Heart left ventricle (tissue), 16 donors: ENCODE measurements around the gene XRCC6. TPM values are rescaled to one million over a fixed set of nuclear protein-coding genes. Genes with fewer than 3 reads are reported as not detected.
"Not testable (repeated sequence)": the region's sequence is repeated elsewhere in the genome, so short reads cannot be mapped to it uniquely, and the experiment has no call there.

Source experiments
- ATAC-seq, 4 donors: fragments of 200-7000 bp; cut with Tn5 transposase; one replicate each; pipeline ENCODE4 v1.9.1; 2020 to 2022; ENCODE audit warnings: moderate library complexity in 4 of 4, mild to moderate bottlenecking in 3 of 4, moderate number of reproducible peaks in 1 of 4
- DNase-seq, 5 donors: peaks; one replicate each; pipeline ENCODE4 v3.0.0-alpha.2; 2020
- H3K27ac ChIP-seq, 12 donors: fragments of 200-600 bp; sonication (generic) in 4 of 12; one replicate each; pipeline versions ENCODE4 v1.5.0 to v1.8.0; 2016 to 2022; ENCODE audit warnings: mild to moderate bottlenecking in 2 of 12
- H3K27me3 ChIP-seq, 9 donors: fragments of 200-600 bp; sonication (generic) in 2 of 9; one replicate each; pipeline versions ENCODE4 v1.5.1 to v1.8.0; 2016 to 2022; ENCODE audit warnings: mild to moderate bottlenecking in 3 of 9
- H3K36me3 ChIP-seq, 9 donors: fragments of 200-600 bp; sonication (generic) in 2 of 9; one replicate each; pipeline versions ENCODE4 v1.5.0 to v1.8.0; 2018 to 2022; ENCODE audit warnings: mild to moderate bottlenecking in 2 of 9
- H3K4me1 ChIP-seq, 12 donors: fragments of 200-600 bp; sonication (generic) in 4 of 12; one replicate each; pipeline versions ENCODE4 v1.5.0 to v1.8.0; 2016 to 2022; ENCODE audit warnings: mild to moderate bottlenecking in 3 of 12
- H3K4me3 ChIP-seq, 12 donors: fragments of 200-600 bp; sonication (generic) in 4 of 12; one replicate each; pipeline versions ENCODE4 v1.5.0 to v1.8.0; 2017 to 2022; ENCODE audit warnings: mild to moderate bottlenecking in 9 of 12, moderate library complexity in 4 of 12
- H3K9me3 ChIP-seq, 12 donors: fragments of 200-600 bp; sonication (generic) in 4 of 12; one replicate each; pipeline versions ENCODE4 v1.5.0 to v1.8.0; 2016 to 2022; ENCODE audit warnings: mild to moderate bottlenecking in 1 of 12
- CTCF ChIP-seq, 12 donors: fragments of 200-600 bp; sonication (generic) in 4 of 12; IDR thresholded peaks; one replicate each; pipeline versions ENCODE4 v1.5.0 to v1.8.0; 2018 to 2022; ENCODE audit warnings: antibody characterized with exemption in 12 of 12, mild to moderate bottlenecking in 5 of 12
- POLR2A ChIP-seq, 2 donors: fragments of 450-650 bp; IDR thresholded peaks; one replicate each; pipeline ENCODE4 v1.6.1; 2017; ENCODE audit warnings: antibody characterized with exemption in 2 of 2, mild to moderate bottlenecking in 2 of 2, moderate library complexity in 2 of 2
- WGBS, 4 donors: extraction: QIAGEN DNeasy Blood & Tissue Kit in 2 of 4; methylation state at CpG; one replicate each; pipeline versions ENCODE4 v1.1.5 to v1.1.7; 2013 to 2018; 5-methylcytosine and 5-hydroxymethylcytosine counted together
- intact Hi-C, 10 donors: fragments of 100-400 bp; cut with DNase I; formaldehyde crosslinking; loops; one replicate each; pipeline versions ENCODE4 v1.11.1 to v1.14.2; 2022
- polyA plus RNA-seq, 2 donors: library from polyadenylated mRNA; stranded (reverse); fragments of 200-250 nt; gene quantifications; one replicate each; pipeline ENCODE4 v1.2.3, GENCODE V29; 2013
- total RNA-seq, 9 donors: library from RNA; depleted of rRNA in 2 of 9; stranded (reverse); fragments of >200 nt in 2 of 9; fragmentation: NEBNext Ultra II Directional in 3 of 9; extraction: Animal tissue kit (Norgen Biotek cat#: 25700) in 3 of 9; gene quantifications; one replicate each; pipeline versions ENCODE4 v1.1.0 to v1.2.4, GENCODE V29; 2016 to 2023
- donor health status: ischemic (EF 13 %, LVEDD 7.1; RV severe dilation, severe dysfunction).
- donor health status: healthy with polysubstance abuse.
- donor health status: DM: no; HTN: yes; CAD: no.
- donor health status: DM: no; HTN: no; CAD: no.
- donor health status: ischemic (EF 25% LVEDD 6.9; RV normal size, moderate dysfunction).
- donor health status: ischemic (EF 25% LVEDD 5.7; RV mildly dilated, moderate dysfunction).
- donor health status: healthy.
- donor health status: DM: yes; HTN: yes; CAD: no.
- donor health status: ischemic (EF 35%, LVEDD 5.7; RV mildly dilated, moderate dysfunction).
- donor health status: nonischemic (EF 11% LVEDD 7.7; RV severe dilation, severe dysfunction).
- donor health status: DM: yes; HTN: yes; CAD: no.
- donor health status: PGD.
- donor health status: ischemic (EF 29% LVEDD 5.4; RV normal size, mild dysfunction).
- donor health status: nonischemic (EF 23%, LVEDD 6.1; RV moderate dilation, normal function).

XRCC6 gene
- total and polyA plus RNA-seq, 11 donors = 123 to 231 (median 176) TPM

DNA sequence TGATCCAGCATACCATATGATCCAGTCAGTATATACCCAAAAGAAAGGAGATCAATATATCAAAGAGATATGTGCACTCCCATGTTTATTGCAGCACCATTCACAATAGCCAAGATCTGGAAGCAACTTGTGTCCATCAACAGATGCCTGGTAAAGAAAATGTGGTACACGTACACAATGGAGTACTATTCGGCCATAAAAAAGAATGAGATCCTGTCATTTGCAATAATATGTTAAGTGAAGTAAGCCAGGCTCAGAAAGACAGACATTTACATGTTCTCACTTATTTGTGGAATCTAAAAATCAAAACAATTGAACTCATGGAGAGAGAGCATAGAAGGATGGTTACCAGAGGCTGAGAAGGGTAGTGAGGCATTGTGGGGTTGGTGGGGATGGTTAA is 40.6 kb downstream of the XRCC6 start:
- H3K27ac ChIP-seq = peak overlapping the region in 8 of 12 donors; percentile 47 to 84 (median 72)
- H3K4me1 ChIP-seq = peaks cover 0 to 20% (median 3%) of the 10 kb centered on the region in 12 donors
- no peak overlapping the region for H3K4me3 ChIP-seq
- no peaks in the 10 kb centered on the region for H3K9me3 ChIP-seq
- no peak for TF ChIP-seq POLR2A (IDR thresholded peaks at IDR 0.05)
- TF ChIP-seq CTCF (IDR thresholded peaks at IDR 0.05) = no peak
- H3K27me3 ChIP-seq = no peaks in the 10 kb centered on the region
- intact Hi-C loops = no loop called here
- DNase-seq (no peak), ATAC-seq (no peak)
- H3K36me3 ChIP-seq = peaks cover 0 to 89% (median 86%) of the 10 kb centered on the region in 9 donors
- WGBS, 4 donors = 87 to 93% (median 90%) methylated on average over 2 of the region's 2 CpGs

- H3K4me1 ChIP-seq = peaks cover 0 to 30% (median 8%) of the 10 kb centered on the region in 12 donors
- H3K27ac ChIP-seq, H3K27me3 ChIP-seq, ATAC-seq, H3K9me3 ChIP-seq, intact Hi-C loops, DNase-seq, H3K4me3 ChIP-seq: not testable (repeated sequence)
- peaks cover 0 to 70% (median 67%) of the 10 kb centered on the region in 9 donors for H3K36me3 ChIP-seq
- WGBS, 4 donors = 73 to 83% (median 82%) methylated on average over 4 to 9 of the region's 9 CpGs
Observed at GRCh38 chr22:41663594-41663993, 42.5 kb downstream of the XRCC6 start.

GRCh38 chr22:41664490-41664889 is 43.4 kb downstream of the XRCC6 start:
- Histone ChIP-seq H3K27me3 (no peaks in the 10 kb centered on the region), H3K9me3 (no peaks in the 10 kb centered on the region), H3K36me3 (peaks cover 0 to 61% (median 58%) of the 10 kb centered on the region in 9 donors), H3K4me3 (no peak overlapping the region), H3K4me1 (peaks cover 0 to 30% (median 8%) of the 10 kb centered on the region in 12 donors), H3K27ac (no peak overlapping the region)
- intact Hi-C loops = no loop called here
- TF ChIP-seq CTCF (IDR thresholded peaks at IDR 0.05) (no peak), POLR2A (IDR thresholded peaks at IDR 0.05) (no peak)
- ATAC-seq (no peak), DNase-seq (no peak)

DNA sequence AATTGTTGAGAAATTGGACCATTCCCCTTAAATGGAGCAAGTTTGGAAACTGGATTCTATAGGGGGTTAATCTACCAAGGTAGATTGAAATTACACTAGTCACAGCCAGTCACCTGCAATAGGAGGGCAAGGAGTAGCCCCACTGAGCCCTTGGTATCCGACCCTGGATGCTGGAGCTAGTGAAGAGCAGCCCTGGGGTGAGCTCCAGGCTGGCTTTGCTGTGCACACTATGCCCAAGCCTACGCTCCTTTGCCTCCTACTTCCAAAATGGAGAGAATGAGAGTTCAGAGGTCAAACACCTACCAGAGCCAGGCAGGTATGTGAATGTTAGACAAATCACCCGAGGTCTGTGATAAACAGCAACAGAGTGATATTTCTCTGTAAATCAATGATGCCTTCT is 43.9 kb downstream of the XRCC6 start:
- Histone ChIP-seq H3K36me3 (peaks cover 0 to 56% (median 53%) of the 10 kb centered on the region in 9 donors), H3K4me3 (no peak overlapping the region), H3K27ac (no peak overlapping the region), H3K27me3 (no peaks in the 10 kb centered on the region), H3K4me1 (peaks cover 0 to 30% (median 8%) of the 10 kb centered on the region in 12 donors), H3K9me3 (no peaks in the 10 kb centered on the region)
- WGBS, 4 donors = 82 to 90% (median 88%) methylated on average over 3 of the region's 3 CpGs
- DNase-seq (no peak), ATAC-seq (no peak)
- TF ChIP-seq POLR2A (IDR thresholded peaks at IDR 0.05) (no peak), CTCF (IDR thresholded peaks at IDR 0.05) (no peak)
- intact Hi-C loops = no loop called here
